ENCODE measurements around the gene BMAL1.
A peak's percentile ranks its signal among the peaks of the same experiment; 100 is the strongest.

The BMAL1 gene

DNA sequence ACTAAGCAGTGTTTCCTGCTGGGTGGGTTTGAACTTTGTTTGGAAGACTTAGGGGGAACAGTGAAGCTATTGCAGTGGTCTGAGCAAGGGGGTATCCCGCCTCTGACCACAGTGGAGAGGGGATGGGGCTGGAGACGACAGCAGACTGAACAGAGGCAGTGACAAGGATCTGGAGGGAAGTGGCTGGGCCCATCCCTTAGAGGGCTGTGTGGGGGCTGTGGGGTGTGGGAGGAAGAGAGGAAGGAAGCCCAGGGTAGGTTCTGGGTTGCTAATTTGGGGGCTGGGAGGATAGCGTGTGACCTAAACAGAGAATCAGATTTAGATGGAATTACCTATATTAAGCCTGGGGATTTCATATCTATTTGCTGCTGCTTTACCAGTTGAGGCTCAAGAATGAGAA lies 70.7 kb downstream of the BMAL1 start:
- peaks cover 32% of the 10 kb centered on the region for H3K4me1 Mint-ChIP-seq (ENCODE audit: low read depth)
- peak overlapping the region; percentile 24 for H3K27ac Mint-ChIP-seq

DNA sequence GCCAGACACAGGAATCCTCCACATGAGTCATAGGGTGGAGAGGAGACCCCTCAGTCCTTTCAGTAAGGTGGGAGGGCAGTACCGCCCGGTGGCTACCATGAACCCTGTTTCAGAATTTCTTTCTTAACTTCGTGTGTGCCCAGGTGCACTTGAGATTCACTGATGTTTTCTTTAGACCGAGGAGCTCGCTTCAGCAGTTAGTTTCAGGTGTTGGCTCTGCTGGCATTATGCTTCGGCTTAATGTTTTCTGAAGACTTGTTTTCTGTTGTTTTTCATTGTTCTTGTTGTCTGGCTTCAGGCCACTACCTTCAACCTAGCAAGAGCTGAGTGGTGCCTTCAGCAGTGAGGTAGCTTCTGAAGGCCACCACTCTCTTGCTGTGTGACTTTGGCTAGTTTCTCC lies 71.5 kb downstream of the BMAL1 start:
- no peaks in the 10 kb centered on the region for H3K36me3 Mint-ChIP-seq
- H3K27me3 Mint-ChIP-seq: no peaks in the 10 kb centered on the region
- H3K9me3 Mint-ChIP-seq (ENCODE audit: low read depth): no peaks in the 10 kb centered on the region
- no peak overlapping the region for H3K4me3 Mint-ChIP-seq
- no peak overlapping the region for H3K27ac Mint-ChIP-seq
- peaks cover 31% of the 10 kb centered on the region for H3K4me1 Mint-ChIP-seq (ENCODE audit: low read depth)

More for the DNA sequence above, 70.7 kb downstream of the BMAL1 start:
- Mint-ChIP-seq H3K9me3 (ENCODE audit: low read depth) (no peaks in the 10 kb centered on the region), H3K4me3 (no peak overlapping the region), H3K27me3 (no peaks in the 10 kb centered on the region), H3K36me3 (no peaks in the 10 kb centered on the region)

GRCh38 chr11:13349581-13349980 lies 72.0 kb downstream of the BMAL1 start:
- H3K27ac Mint-ChIP-seq: no peak overlapping the region
- peaks cover 26% of the 10 kb centered on the region for H3K4me1 Mint-ChIP-seq (ENCODE audit: low read depth)

DNA sequence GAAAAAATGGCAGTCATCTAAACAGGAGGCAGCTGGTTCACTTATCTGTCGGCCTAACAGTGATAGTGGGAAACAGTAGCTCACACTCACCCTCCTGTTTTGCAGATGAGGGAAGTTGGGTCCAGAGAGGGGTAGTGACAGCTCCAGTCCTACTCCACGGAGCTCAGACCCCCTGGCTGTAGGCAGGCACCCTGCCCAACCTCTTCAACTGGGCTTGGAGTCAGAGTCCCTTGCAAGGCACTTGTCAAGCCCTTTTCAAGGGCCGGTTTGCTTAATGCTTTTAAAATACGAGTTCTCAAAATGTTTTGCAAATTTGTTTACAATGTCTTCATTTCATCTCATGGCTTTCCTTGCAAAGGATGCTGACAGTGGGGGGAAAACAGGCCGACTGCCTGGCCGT lies 75.1 kb downstream of the BMAL1 start:
- H3K9me3 Mint-ChIP-seq (ENCODE audit: low read depth): no peaks in the 10 kb centered on the region
- H3K36me3 Mint-ChIP-seq: peaks cover 3% of the 10 kb centered on the region
- H3K27me3 Mint-ChIP-seq: no peaks in the 10 kb centered on the region
- no peak overlapping the region for H3K27ac Mint-ChIP-seq
- no peak overlapping the region for H3K4me3 Mint-ChIP-seq
- peaks cover 13% of the 10 kb centered on the region for H3K4me1 Mint-ChIP-seq (ENCODE audit: low read depth)

More at GRCh38 chr11:13349581-13349980, 72.0 kb downstream of the BMAL1 start:
- Mint-ChIP-seq H3K9me3 (ENCODE audit: low read depth) (no peaks in the 10 kb centered on the region), H3K4me3 (no peak overlapping the region), H3K27me3 (no peaks in the 10 kb centered on the region), H3K36me3 (no peaks in the 10 kb centered on the region)

DNA sequence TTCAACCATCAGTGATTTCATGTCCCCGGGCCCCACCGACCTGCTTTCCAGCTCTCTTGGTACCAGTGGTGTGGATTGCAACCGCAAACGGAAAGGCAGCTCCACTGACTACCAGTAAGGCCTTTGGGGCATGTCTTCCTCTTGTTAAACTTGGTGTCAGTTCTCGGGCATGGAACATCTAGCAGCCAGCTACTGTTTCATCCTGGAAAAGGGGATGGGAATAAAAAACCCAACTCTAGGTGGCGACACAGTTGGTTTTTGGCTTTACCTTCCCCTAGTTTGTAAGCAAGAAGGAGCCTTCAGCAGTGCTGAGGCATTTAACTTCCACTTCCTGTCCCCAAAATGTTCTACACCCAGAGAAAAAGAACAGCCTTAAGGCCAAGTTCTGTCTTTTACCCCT lies 76.7 kb downstream of the BMAL1 start:
- Mint-ChIP-seq H3K4me1 (ENCODE audit: low read depth) (peaks cover 1% of the 10 kb centered on the region), H3K9me3 (ENCODE audit: low read depth) (no peaks in the 10 kb centered on the region), H3K27me3 (no peaks in the 10 kb centered on the region), H3K36me3 (peaks cover 3% of the 10 kb centered on the region), H3K27ac (no peak overlapping the region), H3K4me3 (no peak overlapping the region)

DNA sequence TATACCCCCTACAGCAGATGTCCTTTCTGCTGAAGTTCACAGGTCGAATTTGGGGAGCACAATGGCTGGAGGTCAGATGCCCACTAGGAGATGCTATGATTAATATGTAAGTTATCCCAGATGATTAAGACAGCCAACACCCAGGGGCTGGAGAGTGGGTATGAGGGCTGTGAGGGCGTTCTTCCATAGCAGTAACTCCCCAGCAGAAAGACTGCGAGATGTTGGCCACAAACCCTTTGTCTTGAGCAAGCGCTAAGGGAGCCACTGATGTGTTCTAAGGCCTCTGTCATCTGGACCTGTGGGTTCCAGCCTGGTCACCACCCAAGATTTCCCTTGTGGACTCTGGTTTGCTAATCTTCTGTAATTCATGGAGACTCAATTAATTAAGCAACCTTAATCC lies 77.6 kb downstream of the BMAL1 start:
- no peaks in the 10 kb centered on the region for H3K4me1 Mint-ChIP-seq (ENCODE audit: low read depth)
- H3K9me3 Mint-ChIP-seq (ENCODE audit: low read depth): no peaks in the 10 kb centered on the region
- H3K4me3 Mint-ChIP-seq: no peak overlapping the region
- H3K27ac Mint-ChIP-seq: no peak overlapping the region
- H3K36me3 Mint-ChIP-seq: peaks cover 3% of the 10 kb centered on the region
- H3K27me3 Mint-ChIP-seq: no peaks in the 10 kb centered on the region

GRCh38 chr11:13357232-13357631 lies 79.6 kb downstream of the BMAL1 start:
- Mint-ChIP-seq H3K27ac (no peak overlapping the region), H3K27me3 (no peaks in the 10 kb centered on the region), H3K4me1 (ENCODE audit: low read depth) (no peaks in the 10 kb centered on the region), H3K36me3 (peaks cover 3% of the 10 kb centered on the region), H3K4me3 (no peak overlapping the region), H3K9me3 (ENCODE audit: low read depth) (no peaks in the 10 kb centered on the region)

- Mint-ChIP-seq H3K4me1 (ENCODE audit: low read depth) (no peaks in the 10 kb centered on the region), H3K27me3 (no peaks in the 10 kb centered on the region), H3K27ac (no peak overlapping the region), H3K9me3 (ENCODE audit: low read depth) (no peaks in the 10 kb centered on the region), H3K36me3 (peaks cover 4% of the 10 kb centered on the region), H3K4me3 (no peak overlapping the region)
Observed at GRCh38 chr11:13358596-13359270, 81.1 kb downstream of the BMAL1 start.

- peaks cover 4% of the 10 kb centered on the region for H3K36me3 Mint-ChIP-seq
- H3K9me3 Mint-ChIP-seq (ENCODE audit: low read depth): no peaks in the 10 kb centered on the region
- no peak overlapping the region for H3K4me3 Mint-ChIP-seq
- H3K4me1 Mint-ChIP-seq (ENCODE audit: low read depth): no peaks in the 10 kb centered on the region
- no peaks in the 10 kb centered on the region for H3K27me3 Mint-ChIP-seq
- H3K27ac Mint-ChIP-seq: no peak overlapping the region
Observed at GRCh38 chr11:13362596-13363109, 85.1 kb downstream of the BMAL1 start.

DNA sequence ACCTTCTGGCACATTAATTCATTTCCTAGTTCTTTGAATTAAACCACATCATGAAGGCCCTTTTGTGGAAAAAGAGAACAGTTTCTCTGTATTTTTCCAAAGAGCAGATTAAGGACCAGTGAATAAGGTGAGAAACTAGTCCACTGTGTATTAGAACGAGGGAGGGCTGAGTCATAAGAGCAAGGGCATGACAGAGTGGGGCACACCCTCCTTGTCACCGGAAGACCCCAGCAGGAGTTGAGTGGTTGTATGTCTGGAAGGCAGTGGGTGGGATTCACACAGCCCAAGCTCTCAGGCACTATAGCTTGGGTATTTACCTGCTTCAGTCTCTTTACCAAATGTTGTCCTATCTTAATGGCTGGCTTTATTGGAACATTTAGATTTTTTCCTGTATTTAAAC lies 86.8 kb downstream of the BMAL1 start:
- H3K27ac Mint-ChIP-seq: peak overlapping the region; percentile 24

DNA sequence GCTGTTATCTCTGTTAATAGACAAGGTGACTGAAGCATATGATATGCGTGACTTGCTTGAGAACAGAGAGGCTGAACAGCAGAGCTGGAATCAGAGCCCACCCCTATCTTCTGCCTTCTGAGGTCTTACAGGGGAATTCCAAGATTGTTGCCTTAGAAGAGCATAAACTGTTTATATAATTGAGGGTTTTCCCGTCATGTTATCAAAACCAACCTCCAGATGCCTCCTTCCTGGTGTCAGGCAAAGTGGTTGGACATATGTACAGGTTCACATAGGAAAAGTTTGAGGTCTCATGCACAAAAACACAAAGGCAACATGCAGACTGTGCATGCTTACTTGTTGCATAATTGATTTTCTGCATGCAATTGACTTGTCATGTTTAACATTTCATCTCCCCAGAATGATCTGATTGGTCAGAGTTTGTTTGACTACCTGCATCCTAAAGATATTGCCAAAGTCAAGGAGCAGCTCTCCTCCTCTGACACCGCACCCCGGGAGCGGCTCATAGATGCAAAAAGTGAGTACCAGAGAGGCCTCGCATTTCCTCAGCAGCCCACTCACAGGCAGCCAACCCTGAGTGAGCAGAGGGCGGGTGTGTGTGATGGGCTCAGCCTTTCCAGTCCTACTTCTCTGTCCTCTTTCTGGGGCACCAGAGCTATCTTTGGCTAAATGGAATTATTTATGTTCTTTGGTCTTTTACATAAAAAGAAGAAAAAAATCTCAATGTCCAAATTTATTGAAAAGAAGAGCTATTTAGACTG lies 88.9 kb downstream of the BMAL1 start:
- Mint-ChIP-seq H3K27ac (no peak overlapping the region), H3K27me3 (no peaks in the 10 kb centered on the region)

More for the DNA sequence above, 86.8 kb downstream of the BMAL1 start:
- Mint-ChIP-seq H3K36me3 (peaks cover 7% of the 10 kb centered on the region), H3K4me1 (ENCODE audit: low read depth) (no peaks in the 10 kb centered on the region), H3K27me3 (no peaks in the 10 kb centered on the region), H3K9me3 (ENCODE audit: low read depth) (no peaks in the 10 kb centered on the region), H3K4me3 (no peak overlapping the region)

GRCh38 chr11:13367115-13367514 lies 89.5 kb downstream of the BMAL1 start:
- Mint-ChIP-seq H3K4me3 (no peak overlapping the region), H3K9me3 (ENCODE audit: low read depth) (no peaks in the 10 kb centered on the region), H3K36me3 (peaks cover 7% of the 10 kb centered on the region), H3K4me1 (ENCODE audit: low read depth) (no peaks in the 10 kb centered on the region), H3K27ac (no peak overlapping the region), H3K27me3 (no peaks in the 10 kb centered on the region)

More for the DNA sequence above, 88.9 kb downstream of the BMAL1 start:
- Mint-ChIP-seq H3K36me3 (peaks cover 7% of the 10 kb centered on the region), H3K4me1 (ENCODE audit: low read depth) (no peaks in the 10 kb centered on the region), H3K9me3 (ENCODE audit: low read depth) (no peaks in the 10 kb centered on the region), H3K4me3 (no peak overlapping the region)

DNA sequence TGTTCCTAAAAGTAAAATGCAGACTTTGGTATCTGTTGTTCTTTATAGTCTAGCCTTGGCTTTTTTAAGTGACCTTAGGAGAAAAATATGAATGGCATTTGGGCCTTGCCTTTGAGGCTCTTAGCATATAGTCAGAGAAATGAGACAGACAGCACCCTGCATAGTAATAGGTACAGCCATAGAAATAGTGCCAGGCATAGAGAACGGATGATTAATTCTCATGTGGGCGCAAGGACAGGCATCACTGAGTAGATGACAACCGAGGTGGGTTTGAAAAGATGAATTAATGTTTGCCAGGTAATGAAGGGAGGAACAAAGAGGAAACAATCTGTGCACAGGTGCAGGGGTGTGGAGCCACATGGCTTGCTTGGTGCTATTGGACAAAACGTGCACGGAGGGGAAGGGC lies 90.5 kb downstream of the BMAL1 start:
- Mint-ChIP-seq H3K27ac (no peak overlapping the region), H3K4me3 (no peak overlapping the region), H3K36me3 (peaks cover 7% of the 10 kb centered on the region), H3K9me3 (ENCODE audit: low read depth) (no peaks in the 10 kb centered on the region), H3K4me1 (ENCODE audit: low read depth) (no peaks in the 10 kb centered on the region), H3K27me3 (no peaks in the 10 kb centered on the region)

- no peaks in the 10 kb centered on the region for H3K27me3 Mint-ChIP-seq
- H3K9me3 Mint-ChIP-seq (ENCODE audit: low read depth): no peaks in the 10 kb centered on the region
- H3K4me1 Mint-ChIP-seq (ENCODE audit: low read depth): no peaks in the 10 kb centered on the region
- no peak overlapping the region for H3K27ac Mint-ChIP-seq
- no peak overlapping the region for H3K4me3 Mint-ChIP-seq
- peaks cover 6% of the 10 kb centered on the region for H3K36me3 Mint-ChIP-seq
Observed at GRCh38 chr11:13373216-13373615, 95.6 kb downstream of the BMAL1 start.

GRCh38 chr11:13375798-13376197 lies 98.2 kb downstream of the BMAL1 start:
- Mint-ChIP-seq H3K27me3 (no peaks in the 10 kb centered on the region), H3K36me3 (peaks cover 4% of the 10 kb centered on the region)

More at GRCh38 chr11:13375798-13376197, 98.2 kb downstream of the BMAL1 start:
- no peak overlapping the region for H3K27ac Mint-ChIP-seq
- no peak overlapping the region for H3K4me3 Mint-ChIP-seq
- no peaks in the 10 kb centered on the region for H3K4me1 Mint-ChIP-seq (ENCODE audit: low read depth)
- no peaks in the 10 kb centered on the region for H3K9me3 Mint-ChIP-seq (ENCODE audit: low read depth)

Measured in activated naive CD8-positive, alpha-beta T cell (primary cell).